Transverse colon (tissue), 4 donors: ENCODE results near the gene ATP9A. TPM values are rescaled to one million over a fixed set of nuclear protein-coding genes. Genes with fewer than 3 reads are reported as not detected.
"Not testable (repeated sequence)": the region's sequence is repeated elsewhere in the genome, so short reads cannot be mapped to it uniquely, and the experiment has no call there.

ENCODE experiments used
- DNase-seq: peaks from one replicate; pipeline ENCODE4 v3.0.0-alpha.2; 2019
- H3K27ac ChIP-seq, 4 donors: fragments of 200-600 bp; sonication (generic); 2 replicates each; pipeline ENCODE4 v1.5.1; 2016 to 2018; ENCODE audit warnings: inconsistent platforms in 4 of 4
- H3K27me3 ChIP-seq: fragments of 200-600 bp; sonication (generic); 2 replicates; pipeline ENCODE4 v1.5.1; 2017; ENCODE audit warnings: inconsistent platforms
- H3K36me3 ChIP-seq, 4 donors: fragments of 200-600 bp; sonication (generic); 2 replicates each; pipeline ENCODE4 v1.5.1; 2017 to 2019; ENCODE audit warnings: inconsistent platforms in 4 of 4
- H3K4me1 ChIP-seq, 4 donors: fragments of 200-600 bp; sonication (generic); 2 replicates each; pipeline ENCODE4 v1.5.1; 2017 to 2020; ENCODE audit warnings: inconsistent platforms in 4 of 4
- H3K4me3 ChIP-seq, 4 donors: fragments of 200-600 bp; sonication (generic); 1 replicate in 1 of 4; 2 replicates in 3 of 4; pipeline versions ENCODE4 v1.5.1 to v1.6.1; 2017 to 2019; ENCODE audit warnings: inconsistent platforms in 4 of 4
- H3K9me3 ChIP-seq, 2 donors: fragments of 200-600 bp; sonication (generic); 2 replicates each; pipeline ENCODE4 v1.5.1; 2017 to 2019; ENCODE audit warnings: inconsistent platforms in 2 of 2
- EP300 ChIP-seq: sonication (generic); formaldehyde crosslinking; IDR thresholded peaks from one replicate; pipeline ENCODE4 v1.6.1; 2017; ENCODE audit warnings: antibody characterized with exemption, low read depth
- POLR2A ChIP-seq: fragments of 450-650 bp; IDR thresholded peaks from one replicate; pipeline ENCODE4 v1.6.1; 2016; ENCODE audit warnings: antibody characterized with exemption, mild to moderate bottlenecking, moderate library complexity
- POLR2AphosphoS5 ChIP-seq, 3 donors: sonication (generic); formaldehyde crosslinking; IDR thresholded peaks; one replicate each; pipeline ENCODE4 v1.6.1; 2016; ENCODE audit warnings: antibody characterized with exemption in 3 of 3
- WGBS, 2 donors: methylation state at CpG; one replicate each; pipeline ENCODE4 v1.1.5; 2018; ENCODE audit warnings: low coverage in 1 of 2; 5-methylcytosine and 5-hydroxymethylcytosine counted together
- in situ Hi-C, 4 donors: fragments of 200-750 bp; cut with MboI; loops; one replicate each; pipeline versions ENCODE4 v1.15.0 to v1.15.1; 2017; ENCODE audit warnings: low sequenced_read_pairs in 3 of 4, low pct_ligation_motif_present in 1 of 4, low pct_unique_long_range_greater_than_20kb in 1 of 4
- intact Hi-C: fragments of 100-400 bp; cut with DNase I; formaldehyde crosslinking; loops from one replicate; pipeline ENCODE4 v1.15.1; 2023; ENCODE audit warnings: low total_unique reads
- total RNA-seq, 4 donors: library from RNA; depleted of rRNA; stranded (reverse); fragments of >200 nt; gene quantifications; one replicate each; pipeline ENCODE4 v1.1.0, GENCODE V29; 2016
- TF ChIP-seq, protein P1 (sequence below), 5 experiments: fragments of 200-600 bp in 3 of 5; fragments of 450-650 bp in 2 of 5; sonication (generic) in 3 of 5; IDR thresholded peaks; 1 replicate in 2 of 5; 2 replicates in 3 of 5; pipeline ENCODE4 v1.5.1; 2016 to 2017; ENCODE audit warnings: antibody characterized with exemption in 5 of 5, inconsistent platforms in 3 of 5, mild to moderate bottlenecking in 2 of 5, moderate library complexity in 1 of 5

Gene ATP9A
- total RNA-seq, 4 donors from 2014 or later: 66.3 to 93.0 (median 78.9) TPM

DNA sequence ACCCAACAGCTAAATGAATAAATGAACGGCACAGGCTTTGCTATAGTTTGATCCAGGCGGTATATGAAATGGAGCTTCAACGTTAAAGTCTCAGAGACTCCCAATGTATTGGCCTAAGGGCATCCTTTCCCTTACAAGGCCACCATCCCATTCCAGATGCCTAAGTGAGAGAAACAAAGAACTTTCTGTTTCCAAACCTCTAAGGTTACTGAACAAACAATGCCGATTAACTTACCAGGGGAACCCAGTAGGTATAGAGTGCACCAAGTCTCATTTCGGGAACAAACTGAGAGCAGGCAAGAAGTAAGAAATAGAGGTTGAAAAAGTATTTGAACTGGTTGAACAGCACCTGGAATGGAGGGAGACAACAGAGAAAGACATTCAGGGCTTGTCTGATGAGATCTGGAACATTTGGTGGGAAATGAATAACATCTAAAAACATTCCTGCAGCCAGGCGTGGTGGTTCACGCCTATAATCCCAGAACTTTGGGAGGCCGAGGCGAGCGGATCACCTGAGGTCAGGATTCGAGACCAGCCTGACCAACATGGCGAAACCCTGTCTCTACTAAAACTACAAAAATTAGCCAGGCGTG lies 42.5 kb downstream of the ATP9A start:
- no peak for DNase-seq
- whole genome bisulfite sequencing, 2 donors: 82 to 93% methylated on average over 5 to 13 of the region's 13 CpGs
- Histone ChIP-seq H3K9me3 (no peaks in the 10 kb centered on the region), H3K36me3 (no peaks in the 10 kb centered on the region), H3K4me3 (no peak overlapping the region), H3K4me1 (no peaks in the 10 kb centered on the region), H3K27me3 (no peaks in the 10 kb centered on the region), H3K27ac (no peak overlapping the region)
- TF ChIP-seq POLR2A (no peak), POLR2AphosphoS5 (IDR thresholded peaks at IDR 0.05) (no peak), EP300 (no peak)
- TF ChIP-seq, protein P1, sequence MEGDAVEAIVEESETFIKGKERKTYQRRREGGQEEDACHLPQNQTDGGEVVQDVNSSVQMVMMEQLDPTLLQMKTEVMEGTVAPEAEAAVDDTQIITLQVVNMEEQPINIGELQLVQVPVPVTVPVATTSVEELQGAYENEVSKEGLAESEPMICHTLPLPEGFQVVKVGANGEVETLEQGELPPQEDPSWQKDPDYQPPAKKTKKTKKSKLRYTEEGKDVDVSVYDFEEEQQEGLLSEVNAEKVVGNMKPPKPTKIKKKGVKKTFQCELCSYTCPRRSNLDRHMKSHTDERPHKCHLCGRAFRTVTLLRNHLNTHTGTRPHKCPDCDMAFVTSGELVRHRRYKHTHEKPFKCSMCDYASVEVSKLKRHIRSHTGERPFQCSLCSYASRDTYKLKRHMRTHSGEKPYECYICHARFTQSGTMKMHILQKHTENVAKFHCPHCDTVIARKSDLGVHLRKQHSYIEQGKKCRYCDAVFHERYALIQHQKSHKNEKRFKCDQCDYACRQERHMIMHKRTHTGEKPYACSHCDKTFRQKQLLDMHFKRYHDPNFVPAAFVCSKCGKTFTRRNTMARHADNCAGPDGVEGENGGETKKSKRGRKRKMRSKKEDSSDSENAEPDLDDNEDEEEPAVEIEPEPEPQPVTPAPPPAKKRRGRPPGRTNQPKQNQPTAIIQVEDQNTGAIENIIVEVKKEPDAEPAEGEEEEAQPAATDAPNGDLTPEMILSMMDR (IDR thresholded peaks at IDR 0.05): no peak
- in situ Hi-C loops (no loop called here), intact Hi-C loops (no loop called here)

DNA sequence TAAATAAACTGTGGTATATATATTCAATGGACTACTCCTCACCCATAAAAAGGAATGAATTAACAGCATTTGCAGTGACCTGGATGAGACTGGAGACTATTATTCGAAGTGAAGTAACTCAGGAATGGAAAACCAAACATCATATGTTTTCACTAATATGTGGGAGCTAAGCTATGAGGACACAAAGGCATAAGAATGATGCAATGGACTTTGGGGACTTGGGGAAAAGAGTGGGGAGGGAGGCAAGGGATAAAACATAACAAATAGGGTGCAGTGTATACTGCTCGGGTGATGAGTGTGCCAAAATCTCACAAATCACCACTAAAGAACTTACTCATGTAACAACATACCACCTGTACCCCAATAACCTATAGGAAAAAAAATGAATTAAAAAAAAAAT lies 45.2 kb downstream of the ATP9A start:
- H3K27me3 ChIP-seq, DNase-seq, H3K9me3 ChIP-seq, H3K27ac ChIP-seq, H3K36me3 ChIP-seq, intact Hi-C loops, in situ Hi-C loops, H3K4me3 ChIP-seq, H3K4me1 ChIP-seq: not testable (repeated sequence)
- 80 to 86% methylated on average over 1 to 2 of the region's 2 CpGs for WGBS, 2 donors

DNA sequence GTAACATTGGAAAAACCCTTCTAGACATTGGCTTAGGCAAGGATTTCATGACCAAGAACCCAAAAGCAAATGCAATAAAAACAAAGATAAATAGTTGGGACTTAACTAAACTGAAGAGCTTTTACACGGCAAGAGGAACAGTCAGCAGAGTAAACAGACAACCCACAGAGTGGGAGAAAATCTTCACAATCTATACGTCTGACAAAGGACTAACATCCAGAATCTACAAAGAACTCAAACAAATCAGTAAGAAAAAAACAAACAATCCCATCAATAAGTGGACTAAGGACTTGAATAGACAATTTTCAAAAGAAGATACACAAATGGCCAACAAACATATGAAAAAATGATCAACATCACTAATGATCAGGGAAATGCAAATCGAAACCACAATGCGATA lies 45.9 kb downstream of the ATP9A start:
- H3K4me1 ChIP-seq, H3K27me3 ChIP-seq, intact Hi-C loops, H3K27ac ChIP-seq, H3K4me3 ChIP-seq, H3K9me3 ChIP-seq, H3K36me3 ChIP-seq, in situ Hi-C loops, DNase-seq: not testable (repeated sequence)
- WGBS, 2 donors: 82% methylated on average over 4 of the region's 4 CpGs

DNA sequence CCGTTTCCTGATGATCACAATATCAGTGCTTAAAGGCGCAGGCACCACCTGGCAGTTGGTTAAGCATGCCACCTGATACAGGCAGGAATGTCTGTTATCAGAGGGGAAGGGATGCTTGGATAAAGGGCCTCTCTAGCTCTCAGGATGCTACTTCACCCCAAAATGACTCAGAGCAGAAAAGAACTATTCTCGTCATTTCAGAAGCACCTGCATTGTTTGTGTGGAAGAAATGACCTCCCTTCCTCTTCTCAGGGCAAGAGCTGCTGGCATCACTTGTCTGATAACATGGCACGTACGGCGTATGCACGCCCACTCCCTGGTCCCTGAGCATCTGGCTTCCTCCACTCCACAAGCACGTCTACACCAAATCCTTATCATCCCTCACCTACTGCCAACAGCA lies 47.3 kb downstream of the ATP9A start:
- in situ Hi-C loops (no loop called here), intact Hi-C loops (no loop called here)
- no peaks in the 10 kb centered on the region for H3K9me3 ChIP-seq
- no peaks in the 10 kb centered on the region for H3K27me3 ChIP-seq
- TF ChIP-seq POLR2A (no peak), EP300 (no peak)
- TF ChIP-seq, protein P1 (IDR thresholded peaks at IDR 0.05): no peak
- 68 to 78% methylated on average over 7 to 8 of the region's 8 CpGs for WGBS, 2 donors
- H3K4me1 ChIP-seq: no peaks in the 10 kb centered on the region
- H3K4me3 ChIP-seq: no peak overlapping the region
- H3K36me3 ChIP-seq: no peaks in the 10 kb centered on the region
- no peak for DNase-seq
- no peak overlapping the region for H3K27ac ChIP-seq

DNA sequence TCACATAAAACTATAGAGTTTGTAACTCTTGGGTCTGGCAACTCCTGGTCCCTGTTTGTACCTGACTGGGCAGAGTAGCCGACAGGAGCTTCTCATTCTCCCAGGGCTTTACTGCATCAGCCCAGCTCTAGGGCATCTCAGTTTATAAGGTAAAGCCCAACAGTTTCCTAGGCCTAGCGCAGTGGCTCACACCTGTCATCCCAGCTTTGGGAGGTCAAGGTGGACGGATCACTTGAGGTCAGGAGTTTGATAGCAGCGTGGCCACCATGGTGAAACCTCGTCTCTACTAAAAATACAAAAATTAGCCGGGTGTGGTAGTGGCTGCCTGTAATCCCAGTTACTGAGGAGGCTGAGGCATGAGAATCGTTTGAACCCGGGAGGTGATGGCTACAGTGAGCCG lies 47.8 kb downstream of the ATP9A start:
- no peaks in the 10 kb centered on the region for H3K4me1 ChIP-seq
- H3K4me3 ChIP-seq: no peak overlapping the region
- 87 to 91% methylated on average over 6 to 9 of the region's 9 CpGs for WGBS, 2 donors
- no peaks in the 10 kb centered on the region for H3K27me3 ChIP-seq
- intact Hi-C loops: no loop called here
- H3K9me3 ChIP-seq: no peaks in the 10 kb centered on the region
- no peak for DNase-seq
- in situ Hi-C loops: no loop called here
- H3K27ac ChIP-seq: no peak overlapping the region
- no peaks in the 10 kb centered on the region for H3K36me3 ChIP-seq
- TF ChIP-seq POLR2A (no peak), EP300 (no peak), POLR2AphosphoS5 (IDR thresholded peaks at IDR 0.05) (no peak)
- TF ChIP-seq, protein P1 (IDR thresholded peaks at IDR 0.05): no peak
